ENCODE data around the gene TAOK1. TPM values are rescaled to one million over a fixed set of nuclear protein-coding genes. Genes with fewer than 3 reads are reported as not detected.

TAOK1 gene
- total and polyA plus RNA-seq, 5 donors from 2014 or later, result 2.2 to 68.5 (median 3.8) TPM

- no peak overlapping the region for H3K27ac ChIP-seq (ENCODE audit: insufficient read depth, low read length, poor library complexity, severe bottlenecking)
- Mint-ChIP-seq H3K27me3 (no peaks in the 10 kb centered on the region), H3K4me1 (peaks cover 0 to 42% (median 19%) of the 10 kb centered on the region in 4 donors), H3K27ac (no peak overlapping the region), H3K4me3 (peak overlapping the region; percentile 76 to 94 (median 81)), H3K36me3 (no peaks in the 10 kb centered on the region), H3K9me3 (no peaks in the 10 kb centered on the region)
- ATAC-seq (ENCODE audit: low read depth in 2 of 2) (no peak), DNase-seq (no peak)
- peaks cover 44% of the 10 kb centered on the region for H3K4me1 ChIP-seq (ENCODE audit: control insufficient read depth, insufficient read depth, low read length, poor library complexity, severe bottlenecking)
- no peak overlapping the region for H3K4me3 ChIP-seq (ENCODE audit: low read depth, low read length)
- no peaks in the 10 kb centered on the region for H3K36me3 ChIP-seq (ENCODE audit: control insufficient read depth, insufficient read depth, low read length)
- H3K27me3 ChIP-seq (ENCODE audit: control insufficient read depth, insufficient read depth, low read length), result no peaks in the 10 kb centered on the region
- H3K9me3 ChIP-seq (ENCODE audit: control insufficient read depth in 2 of 2, low read length in 2 of 2), result no peaks in the 10 kb centered on the region
Measured at GRCh38 chr17:29594519-29595090, 204.4 kb downstream of the TAOK1 start.

- Histone ChIP-seq H3K4me3 (ENCODE audit: low read depth, low read length) (no peak overlapping the region), H3K9me3 (ENCODE audit: control insufficient read depth in 2 of 2, low read length in 2 of 2) (no peaks in the 10 kb centered on the region), H3K36me3 (ENCODE audit: control insufficient read depth, insufficient read depth, low read length) (no peaks in the 10 kb centered on the region), H3K4me1 (ENCODE audit: control insufficient read depth, insufficient read depth, low read length, poor library complexity, severe bottlenecking) (peaks cover 37% of the 10 kb centered on the region), H3K27ac (ENCODE audit: insufficient read depth, low read length, poor library complexity, severe bottlenecking) (no peak overlapping the region), H3K27me3 (ENCODE audit: control insufficient read depth, insufficient read depth, low read length) (no peaks in the 10 kb centered on the region)
- Mint-ChIP-seq H3K4me3 (peak overlapping the region; percentile 10 to 77 (median 72)), H3K27me3 (no peaks in the 10 kb centered on the region), H3K27ac (no peak overlapping the region), H3K4me1 (peaks cover 0 to 36% (median 16%) of the 10 kb centered on the region in 4 donors), H3K36me3 (no peaks in the 10 kb centered on the region), H3K9me3 (no peaks in the 10 kb centered on the region)
- ATAC-seq (ENCODE audit: low read depth in 2 of 2) (no peak), DNase-seq (no peak)
Measured at GRCh38 chr17:29595107-29595942, 205.2 kb downstream of the TAOK1 start.

GRCh38 chr17:29595943-29596774 lies 206.0 kb downstream of the TAOK1 start:
- H3K4me1 Mint-ChIP-seq, result peaks cover 0 to 28% (median 15%) of the 10 kb centered on the region in 4 donors

GRCh38 chr17:29596811-29597210 lies 206.6 kb downstream of the TAOK1 start:
- Histone ChIP-seq H3K36me3 (ENCODE audit: control insufficient read depth, insufficient read depth, low read length) (no peaks in the 10 kb centered on the region), H3K27ac (ENCODE audit: insufficient read depth, low read length, poor library complexity, severe bottlenecking) (no peak overlapping the region), H3K27me3 (ENCODE audit: control insufficient read depth, insufficient read depth, low read length) (no peaks in the 10 kb centered on the region), H3K9me3 (ENCODE audit: control insufficient read depth in 2 of 2, low read length in 2 of 2) (no peaks in the 10 kb centered on the region), H3K4me3 (ENCODE audit: low read depth, low read length) (no peak overlapping the region), H3K4me1 (ENCODE audit: control insufficient read depth, insufficient read depth, low read length, poor library complexity, severe bottlenecking) (peaks cover 22% of the 10 kb centered on the region)
- Mint-ChIP-seq H3K4me3 (peak overlapping the region in 1 of 4 donors; percentile 51), H3K27me3 (no peaks in the 10 kb centered on the region), H3K9me3 (no peaks in the 10 kb centered on the region), H3K4me1 (peaks cover 0 to 21% (median 11%) of the 10 kb centered on the region in 4 donors), H3K36me3 (no peaks in the 10 kb centered on the region), H3K27ac (no peak overlapping the region)
- ATAC-seq (ENCODE audit: low read depth in 2 of 2), result no peak
- no peak for DNase-seq

More at GRCh38 chr17:29595943-29596774, 206.0 kb downstream of the TAOK1 start:
- no peak for ATAC-seq (ENCODE audit: low read depth in 2 of 2)
- no peaks in the 10 kb centered on the region for H3K36me3 Mint-ChIP-seq
- Histone ChIP-seq H3K4me1 (ENCODE audit: control insufficient read depth, insufficient read depth, low read length, poor library complexity, severe bottlenecking) (peaks cover 28% of the 10 kb centered on the region), H3K4me3 (ENCODE audit: low read depth, low read length) (no peak overlapping the region), H3K27me3 (ENCODE audit: control insufficient read depth, insufficient read depth, low read length) (no peaks in the 10 kb centered on the region), H3K36me3 (ENCODE audit: control insufficient read depth, insufficient read depth, low read length) (no peaks in the 10 kb centered on the region), H3K27ac (ENCODE audit: insufficient read depth, low read length, poor library complexity, severe bottlenecking) (no peak overlapping the region), H3K9me3 (ENCODE audit: control insufficient read depth in 2 of 2, low read length in 2 of 2) (no peaks in the 10 kb centered on the region)
- no peaks in the 10 kb centered on the region for H3K27me3 Mint-ChIP-seq
- H3K27ac Mint-ChIP-seq, result no peak overlapping the region
- DNase-seq, result no peak
- no peak overlapping the region for H3K4me3 Mint-ChIP-seq
- H3K9me3 Mint-ChIP-seq, result no peaks in the 10 kb centered on the region

GRCh38 chr17:29597361-29598172 lies 207.4 kb downstream of the TAOK1 start:
- Histone ChIP-seq H3K4me1 (ENCODE audit: control insufficient read depth, insufficient read depth, low read length, poor library complexity, severe bottlenecking) (peaks cover 14% of the 10 kb centered on the region), H3K4me3 (ENCODE audit: low read depth, low read length) (no peak overlapping the region), H3K27ac (ENCODE audit: insufficient read depth, low read length, poor library complexity, severe bottlenecking) (no peak overlapping the region), H3K36me3 (ENCODE audit: control insufficient read depth, insufficient read depth, low read length) (no peaks in the 10 kb centered on the region), H3K27me3 (ENCODE audit: control insufficient read depth, insufficient read depth, low read length) (no peaks in the 10 kb centered on the region), H3K9me3 (ENCODE audit: control insufficient read depth in 2 of 2, low read length in 2 of 2) (no peaks in the 10 kb centered on the region)
- peak overlapping the region in 1 of 4 donors; percentile 51 for H3K4me3 Mint-ChIP-seq
- ATAC-seq (ENCODE audit: low read depth in 2 of 2) (no peak), DNase-seq (no peak)
- no peaks in the 10 kb centered on the region for H3K27me3 Mint-ChIP-seq
- no peaks in the 10 kb centered on the region for H3K9me3 Mint-ChIP-seq
- no peaks in the 10 kb centered on the region for H3K36me3 Mint-ChIP-seq
- peaks cover 0 to 14% (median 8%) of the 10 kb centered on the region in 4 donors for H3K4me1 Mint-ChIP-seq
- no peak overlapping the region for H3K27ac Mint-ChIP-seq

Other genes with a start within 250 kb of the TAOK1 start
- gene MYO18A, start 210.0 kb upstream of the TAOK1 start, total RNA-seq, result 193 TPM
- gene MYO18A, start 210.0 kb upstream of the TAOK1 start, polyA plus RNA-seq, result 10 to 100 TPM; 16.8 to 22.6 (median 20.2) TPM
- gene CRYBA1, start 143.5 kb upstream of the TAOK1 start, total RNA-seq, result not detected
- gene CRYBA1, start 143.5 kb upstream of the TAOK1 start, polyA plus RNA-seq, result not detected
- gene NUFIP2, start 96.2 kb upstream of the TAOK1 start, total RNA-seq, result 80.6 TPM
- gene NUFIP2, start 96.2 kb upstream of the TAOK1 start, polyA plus RNA-seq, result 1 to 10 TPM; 6.4 to 9.1 (median 7.8) TPM
- gene ABHD15, start 176.7 kb downstream of the TAOK1 start, total RNA-seq, result 9.9 TPM
- 1 to 10 TPM; 6.2 to 9.2 (median 7.4) TPM for gene ABHD15, start 176.7 kb downstream of the TAOK1 start, polyA plus RNA-seq
- gene TP53I13, start 178.3 kb downstream of the TAOK1 start, total RNA-seq, result 87.4 TPM
- gene TP53I13, start 178.3 kb downstream of the TAOK1 start, polyA plus RNA-seq, result 10 to 100 TPM; 22.2 to 36.4 (median 26.2) TPM
- 41.5 TPM for gene GIT1, start 199.3 kb downstream of the TAOK1 start, total RNA-seq
- gene GIT1, start 199.3 kb downstream of the TAOK1 start, polyA plus RNA-seq, result 1 to 10 TPM; 5.5 to 9.2 (median 6.4) TPM
- gene ANKRD13B, start 202.8 kb downstream of the TAOK1 start, total RNA-seq, result 5.9 TPM
- gene ANKRD13B, start 202.8 kb downstream of the TAOK1 start, polyA plus RNA-seq, result under 1 TPM in 2 of 4 donors, not detected in 2; 0.05 to 0.18 TPM
- gene CORO6, start 232.5 kb downstream of the TAOK1 start, total RNA-seq, result 4.3 TPM
- under 1 TPM in 3 of 4 donors, not detected in 1; 0.15 to 0.52 (median 0.38) TPM for gene CORO6, start 232.5 kb downstream of the TAOK1 start, polyA plus RNA-seq

Measured in CD4-positive, CD25-positive, alpha-beta regulatory T cell (primary cell).